ENCODE data around the gene BBS12.

BBS12 gene

GRCh38 chr4:122701965-122702364 is 30.5 kb upstream of the BBS12 start:
- H3K27ac ChIP-seq (ENCODE audit: low read depth, low read length, severe bottlenecking), result no peak overlapping the region
- no peak overlapping the region for H3K4me3 ChIP-seq (ENCODE audit: extremely low read depth, insufficient read depth, low read length, poor library complexity, severe bottlenecking)
- no peaks in the 10 kb centered on the region for H3K36me3 ChIP-seq (ENCODE audit: control insufficient read depth, insufficient read depth, low read length)
- H3K9me3 ChIP-seq (ENCODE audit: control insufficient read depth, low read length), result no peaks in the 10 kb centered on the region
- WGBS, 2 experiments (ENCODE audit: insufficient coverage in 2 of 2), result 83% methylated on average over 1 of the region's 1 CpG; no CpG with 5 or more reads in 1 of the 2 experiments
- H3K4me1 ChIP-seq (ENCODE audit: control insufficient read depth, insufficient read depth, low read length, poor library complexity, severe bottlenecking), result no peaks in the 10 kb centered on the region

GRCh38 chr4:122702939-122703338 is 29.6 kb upstream of the BBS12 start:
- WGBS, 2 experiments (ENCODE audit: insufficient coverage in 2 of 2), result no CpG with 5 or more reads among the region's 3 CpGs

GRCh38 chr4:122703868-122704267 is 28.6 kb upstream of the BBS12 start:
- Histone ChIP-seq H3K4me3 (ENCODE audit: extremely low read depth, insufficient read depth, low read length, poor library complexity, severe bottlenecking) (no peak overlapping the region), H3K4me1 (ENCODE audit: control insufficient read depth, insufficient read depth, low read length, poor library complexity, severe bottlenecking) (no peaks in the 10 kb centered on the region), H3K27ac (ENCODE audit: low read depth, low read length, severe bottlenecking) (no peak overlapping the region), H3K9me3 (ENCODE audit: control insufficient read depth, low read length) (no peaks in the 10 kb centered on the region), H3K36me3 (ENCODE audit: control insufficient read depth, insufficient read depth, low read length) (no peaks in the 10 kb centered on the region)
- WGBS, 2 experiments (ENCODE audit: insufficient coverage in 2 of 2), result 71 to 80% methylated on average over 2 of the region's 3 CpGs

More at GRCh38 chr4:122702939-122703338, 29.6 kb upstream of the BBS12 start:
- Histone ChIP-seq H3K4me1 (ENCODE audit: control insufficient read depth, insufficient read depth, low read length, poor library complexity, severe bottlenecking) (no peaks in the 10 kb centered on the region), H3K9me3 (ENCODE audit: control insufficient read depth, low read length) (no peaks in the 10 kb centered on the region), H3K4me3 (ENCODE audit: extremely low read depth, insufficient read depth, low read length, poor library complexity, severe bottlenecking) (no peak overlapping the region), H3K27ac (ENCODE audit: low read depth, low read length, severe bottlenecking) (no peak overlapping the region), H3K36me3 (ENCODE audit: control insufficient read depth, insufficient read depth, low read length) (no peaks in the 10 kb centered on the region)

GRCh38 chr4:122705009-122705408 is 27.5 kb upstream of the BBS12 start:
- H3K4me3 ChIP-seq (ENCODE audit: extremely low read depth, insufficient read depth, low read length, poor library complexity, severe bottlenecking), result no peak overlapping the region
- 95 to 100% methylated on average over 3 of the region's 4 CpGs for whole genome bisulfite sequencing, 2 experiments (ENCODE audit: insufficient coverage in 2 of 2)
- H3K36me3 ChIP-seq (ENCODE audit: control insufficient read depth, insufficient read depth, low read length), result no peaks in the 10 kb centered on the region
- H3K4me1 ChIP-seq (ENCODE audit: control insufficient read depth, insufficient read depth, low read length, poor library complexity, severe bottlenecking), result no peaks in the 10 kb centered on the region
- no peak overlapping the region for H3K27ac ChIP-seq (ENCODE audit: low read depth, low read length, severe bottlenecking)
- no peaks in the 10 kb centered on the region for H3K9me3 ChIP-seq (ENCODE audit: control insufficient read depth, low read length)

GRCh38 chr4:122705547-122706117 is 26.9 kb upstream of the BBS12 start:
- no peaks in the 10 kb centered on the region for H3K9me3 ChIP-seq (ENCODE audit: control insufficient read depth, low read length)
- no peaks in the 10 kb centered on the region for H3K36me3 ChIP-seq (ENCODE audit: control insufficient read depth, insufficient read depth, low read length)
- H3K4me3 ChIP-seq (ENCODE audit: extremely low read depth, insufficient read depth, low read length, poor library complexity, severe bottlenecking), result no peak overlapping the region
- no CpG with 5 or more reads among the region's 1 CpG for WGBS, 2 experiments (ENCODE audit: insufficient coverage in 2 of 2)
- no peak overlapping the region for H3K27ac ChIP-seq (ENCODE audit: low read depth, low read length, severe bottlenecking)
- no peaks in the 10 kb centered on the region for H3K4me1 ChIP-seq (ENCODE audit: control insufficient read depth, insufficient read depth, low read length, poor library complexity, severe bottlenecking)

GRCh38 chr4:122706511-122706910 is 26.0 kb upstream of the BBS12 start:
- Histone ChIP-seq H3K4me3 (ENCODE audit: extremely low read depth, insufficient read depth, low read length, poor library complexity, severe bottlenecking) (no peak overlapping the region), H3K36me3 (ENCODE audit: control insufficient read depth, insufficient read depth, low read length) (no peaks in the 10 kb centered on the region), H3K27ac (ENCODE audit: low read depth, low read length, severe bottlenecking) (no peak overlapping the region), H3K4me1 (ENCODE audit: control insufficient read depth, insufficient read depth, low read length, poor library complexity, severe bottlenecking) (no peaks in the 10 kb centered on the region), H3K9me3 (ENCODE audit: control insufficient read depth, low read length) (no peaks in the 10 kb centered on the region)
- 80% methylated on average over 1 of the region's 3 CpGs; no CpG with 5 or more reads in 1 of the 2 experiments for WGBS, 2 experiments (ENCODE audit: insufficient coverage in 2 of 2)

GRCh38 chr4:122707497-122707896 is 25.0 kb upstream of the BBS12 start:
- WGBS, 2 experiments (ENCODE audit: insufficient coverage in 2 of 2), result 86 to 100% methylated on average over 1 to 3 of the region's 4 CpGs
- H3K36me3 ChIP-seq (ENCODE audit: control insufficient read depth, insufficient read depth, low read length), result no peaks in the 10 kb centered on the region
- H3K9me3 ChIP-seq (ENCODE audit: control insufficient read depth, low read length), result no peaks in the 10 kb centered on the region
- no peak overlapping the region for H3K27ac ChIP-seq (ENCODE audit: low read depth, low read length, severe bottlenecking)
- H3K4me3 ChIP-seq (ENCODE audit: extremely low read depth, insufficient read depth, low read length, poor library complexity, severe bottlenecking), result no peak overlapping the region
- H3K4me1 ChIP-seq (ENCODE audit: control insufficient read depth, insufficient read depth, low read length, poor library complexity, severe bottlenecking), result no peaks in the 10 kb centered on the region

- Histone ChIP-seq H3K36me3 (ENCODE audit: control insufficient read depth, insufficient read depth, low read length) (no peaks in the 10 kb centered on the region), H3K4me3 (ENCODE audit: extremely low read depth, insufficient read depth, low read length, poor library complexity, severe bottlenecking) (no peak overlapping the region), H3K4me1 (ENCODE audit: control insufficient read depth, insufficient read depth, low read length, poor library complexity, severe bottlenecking) (no peaks in the 10 kb centered on the region), H3K27ac (ENCODE audit: low read depth, low read length, severe bottlenecking) (no peak overlapping the region), H3K9me3 (ENCODE audit: control insufficient read depth, low read length) (no peaks in the 10 kb centered on the region)
Observed at GRCh38 chr4:122709236-122709635, 23.3 kb upstream of the BBS12 start.

GRCh38 chr4:122710434-122711308 is 21.8 kb upstream of the BBS12 start:
- H3K9me3 ChIP-seq (ENCODE audit: control insufficient read depth, low read length), result no peaks in the 10 kb centered on the region
- WGBS, 2 experiments (ENCODE audit: insufficient coverage in 2 of 2), result 87 to 88% methylated on average over 7 to 8 of the region's 9 CpGs
- H3K4me1 ChIP-seq (ENCODE audit: control insufficient read depth, insufficient read depth, low read length, poor library complexity, severe bottlenecking), result no peaks in the 10 kb centered on the region
- no peak overlapping the region for H3K27ac ChIP-seq (ENCODE audit: low read depth, low read length, severe bottlenecking)
- no peaks in the 10 kb centered on the region for H3K36me3 ChIP-seq (ENCODE audit: control insufficient read depth, insufficient read depth, low read length)
- H3K4me3 ChIP-seq (ENCODE audit: extremely low read depth, insufficient read depth, low read length, poor library complexity, severe bottlenecking), result no peak overlapping the region

- H3K4me3 ChIP-seq (ENCODE audit: extremely low read depth, insufficient read depth, low read length, poor library complexity, severe bottlenecking), result no peak overlapping the region
Observed at GRCh38 chr4:122711919-122712318, 20.6 kb upstream of the BBS12 start.

GRCh38 chr4:122712782-122713181 is 19.7 kb upstream of the BBS12 start:
- H3K4me3 ChIP-seq (ENCODE audit: extremely low read depth, insufficient read depth, low read length, poor library complexity, severe bottlenecking), result no peak overlapping the region
- H3K27ac ChIP-seq (ENCODE audit: low read depth, low read length, severe bottlenecking), result no peak overlapping the region
- H3K9me3 ChIP-seq (ENCODE audit: control insufficient read depth, low read length), result no peaks in the 10 kb centered on the region
- H3K36me3 ChIP-seq (ENCODE audit: control insufficient read depth, insufficient read depth, low read length), result no peaks in the 10 kb centered on the region
- WGBS, 2 experiments (ENCODE audit: insufficient coverage in 2 of 2), result no CpG with 5 or more reads among the region's 4 CpGs
- no peaks in the 10 kb centered on the region for H3K4me1 ChIP-seq (ENCODE audit: control insufficient read depth, insufficient read depth, low read length, poor library complexity, severe bottlenecking)

More at GRCh38 chr4:122711919-122712318, 20.6 kb upstream of the BBS12 start:
- Histone ChIP-seq H3K36me3 (ENCODE audit: control insufficient read depth, insufficient read depth, low read length) (no peaks in the 10 kb centered on the region), H3K4me1 (ENCODE audit: control insufficient read depth, insufficient read depth, low read length, poor library complexity, severe bottlenecking) (no peaks in the 10 kb centered on the region), H3K9me3 (ENCODE audit: control insufficient read depth, low read length) (no peaks in the 10 kb centered on the region), H3K27ac (ENCODE audit: low read depth, low read length, severe bottlenecking) (no peak overlapping the region)

Measured in mesodermal cell (in vitro differentiated cells).